GM18909 (cell line): ENCODE data around the gene ACBD4.

Experiments
- ATAC-seq: cut with Tn5 transposase; IDR thresholded peaks from one replicate; pipeline ENCODE4 v1.9.1; 2021; ENCODE audit warnings: mild to moderate bottlenecking; ENCODE audit not compliant: unreplicated experiment, poor library complexity

The ACBD4 gene

GRCh38 chr17:45149037-45149668 lies 13.7 kb downstream of the ACBD4 start:
- ATAC-seq: peak; percentile 35

DNA sequence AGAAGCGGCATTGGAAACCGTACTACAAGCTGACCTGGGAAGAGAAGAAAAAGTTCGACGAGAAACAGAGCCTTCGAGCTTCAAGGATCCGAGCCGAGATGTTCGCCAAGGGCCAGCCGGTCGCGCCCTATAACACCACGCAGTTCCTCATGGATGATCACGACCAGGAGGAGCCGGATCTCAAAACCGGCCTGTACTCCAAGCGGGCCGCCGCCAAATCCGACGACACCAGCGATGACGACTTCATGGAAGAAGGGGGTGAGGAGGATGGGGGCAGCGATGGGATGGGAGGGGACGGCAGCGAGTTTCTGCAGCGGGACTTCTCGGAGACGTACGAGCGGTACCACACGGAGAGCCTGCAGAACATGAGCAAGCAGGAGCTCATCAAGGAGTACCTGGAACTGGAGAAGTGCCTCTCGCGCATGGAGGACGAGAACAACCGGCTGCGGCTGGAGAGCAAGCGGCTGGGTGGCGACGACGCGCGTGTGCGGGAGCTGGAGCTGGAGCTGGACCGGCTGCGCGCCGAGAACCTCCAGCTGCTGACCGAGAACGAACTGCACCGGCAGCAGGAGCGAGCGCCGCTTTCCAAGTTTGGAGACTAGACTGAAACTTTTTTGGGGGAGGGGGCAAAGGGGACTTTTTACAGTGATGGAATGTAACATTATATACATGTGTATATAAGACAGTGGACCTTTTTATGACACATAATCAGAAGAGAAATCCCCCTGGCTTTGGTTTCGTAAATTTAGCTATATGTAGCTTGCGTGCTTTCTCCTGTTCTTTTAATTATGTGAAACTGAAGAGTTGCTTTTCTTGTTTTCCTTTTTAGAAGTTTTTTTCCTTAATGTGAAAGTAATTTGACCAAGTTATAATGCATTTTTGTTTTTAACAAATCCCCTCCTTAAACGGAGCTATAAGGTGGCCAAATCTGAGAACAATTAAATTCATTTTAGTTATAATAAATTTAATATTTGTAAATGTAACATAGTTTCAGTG lies 14.5 kb downstream of the ACBD4 start:
- ATAC-seq: no peak

DNA sequence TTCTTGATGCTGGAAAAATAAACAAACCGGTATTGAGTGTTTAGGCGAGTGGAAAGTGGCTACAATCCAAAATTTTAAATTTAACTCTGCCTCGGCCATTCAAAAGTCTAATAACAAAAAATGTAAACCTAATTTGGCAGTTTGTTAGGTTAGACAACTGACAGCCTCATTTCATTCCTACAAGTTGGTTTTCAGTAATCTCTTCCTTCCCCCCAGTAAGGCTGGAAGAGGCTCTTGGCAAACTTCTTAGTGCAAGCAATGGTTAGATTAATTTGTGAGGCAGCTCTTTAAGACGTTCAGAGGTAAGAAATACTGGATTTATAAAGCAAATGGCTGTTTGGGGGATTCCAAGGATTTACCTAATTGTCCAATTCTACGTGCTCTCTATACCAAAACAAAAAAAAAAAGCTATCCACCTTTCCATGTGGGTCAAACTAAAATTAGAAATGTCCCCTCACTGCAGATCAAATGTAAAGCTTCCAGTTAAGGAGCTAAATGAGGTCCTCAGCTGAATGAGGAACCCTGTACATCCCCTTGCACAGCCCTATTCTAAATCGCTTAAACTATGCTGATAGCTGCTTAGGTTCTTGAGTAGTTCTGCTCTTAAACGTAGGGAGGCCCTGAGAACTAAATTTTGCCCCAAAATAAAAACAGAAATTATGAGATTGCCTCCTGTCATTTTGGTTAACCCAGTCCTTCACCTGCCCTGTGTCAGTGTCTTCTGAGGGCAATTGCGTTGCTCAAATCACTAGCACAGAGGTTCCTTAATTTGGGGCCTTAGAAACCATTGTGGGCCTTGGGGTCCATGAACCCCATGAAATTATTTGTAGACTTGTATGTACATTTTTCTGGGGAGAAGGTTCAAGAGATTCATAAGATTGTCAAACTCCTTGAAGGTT lies 15.7 kb downstream of the ACBD4 start:
- ATAC-seq: no peak

- no peak for ATAC-seq
Measured at GRCh38 chr17:45155029-45155428, 19.5 kb downstream of the ACBD4 start.

GRCh38 chr17:45155483-45155882 lies 20.0 kb downstream of the ACBD4 start:
- ATAC-seq: no peak

GRCh38 chr17:45156242-45156641 lies 20.8 kb downstream of the ACBD4 start:
- ATAC-seq: no peak

- ATAC-seq: peak; percentile 18
Measured at GRCh38 chr17:45160447-45161287, 25.2 kb downstream of the ACBD4 start.

GRCh38 chr17:45161288-45162024 lies 26.0 kb downstream of the ACBD4 start, which contains the start of gene HEXIM2:
Gene HEXIM2 (plus strand): TSS chr17:45161875. CDS start chr17:45162794, 919 bp downstream.
- ATAC-seq: peak; percentile 90

GRCh38 chr17:45162025-45162687 lies 26.7 kb downstream of the ACBD4 start:
- ATAC-seq: no peak

GRCh38 chr17:45164734-45165269 lies 29.3 kb downstream of the ACBD4 start:
- no peak for ATAC-seq

DNA sequence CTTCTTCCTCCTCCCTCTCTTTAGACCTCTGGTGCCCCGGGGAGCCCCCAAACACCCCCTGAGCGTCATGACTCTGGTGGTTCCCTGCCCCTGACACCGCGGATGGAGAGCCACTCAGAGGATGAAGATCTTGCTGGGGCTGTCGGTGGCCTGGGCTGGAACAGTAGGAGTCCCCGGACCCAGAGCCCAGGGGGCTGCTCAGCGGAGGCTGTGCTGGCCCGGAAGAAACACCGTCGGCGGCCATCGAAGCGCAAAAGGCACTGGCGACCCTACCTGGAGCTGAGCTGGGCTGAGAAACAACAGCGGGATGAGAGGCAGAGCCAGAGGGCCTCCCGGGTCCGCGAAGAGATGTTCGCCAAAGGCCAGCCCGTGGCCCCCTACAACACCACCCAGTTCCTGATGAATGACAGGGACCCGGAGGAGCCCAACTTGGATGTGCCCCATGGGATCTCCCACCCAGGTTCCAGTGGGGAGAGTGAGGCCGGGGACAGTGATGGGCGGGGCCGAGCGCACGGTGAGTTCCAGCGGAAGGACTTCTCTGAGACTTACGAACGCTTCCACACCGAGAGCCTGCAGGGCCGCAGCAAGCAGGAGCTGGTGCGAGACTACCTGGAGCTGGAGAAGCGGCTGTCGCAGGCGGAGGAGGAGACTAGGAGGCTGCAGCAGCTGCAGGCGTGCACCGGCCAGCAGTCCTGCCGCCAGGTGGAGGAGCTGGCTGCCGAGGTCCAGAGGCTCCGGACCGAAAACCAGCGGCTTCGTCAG lies 33.7 kb downstream of the ACBD4 start:
- ATAC-seq: no peak

- ATAC-seq: no peak
Measured at GRCh38 chr17:45170280-45170930, 34.9 kb downstream of the ACBD4 start.

DNA sequence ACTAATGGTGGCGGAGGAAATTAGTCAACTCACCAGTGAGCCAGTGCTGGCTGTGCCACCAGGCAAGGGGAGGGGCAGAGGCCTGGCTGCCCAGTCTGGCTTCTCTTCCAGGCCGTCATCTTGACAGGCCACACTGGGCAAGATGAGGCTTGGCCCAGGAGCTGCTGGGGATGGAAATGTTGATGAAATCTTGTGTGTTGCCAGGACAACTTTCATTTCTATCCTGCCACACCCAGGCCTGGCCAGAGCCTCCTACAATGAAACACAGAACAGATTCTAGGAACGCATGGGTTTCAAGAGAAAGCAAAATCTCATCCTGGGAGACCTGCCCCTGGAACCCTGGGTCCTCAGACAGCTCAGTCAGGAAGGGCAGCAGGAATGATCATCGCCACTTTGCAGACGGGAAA lies 35.4 kb downstream of the ACBD4 start:
- ATAC-seq: no peak

GRCh38 chr17:45171338-45172231 lies 36.1 kb downstream of the ACBD4 start:
- no peak for ATAC-seq

GRCh38 chr17:45172232-45172540 lies 36.7 kb downstream of the ACBD4 start:
- no peak for ATAC-seq
